ENCODE measurements around the gene SEL1L3. TPM values are rescaled to one million over a fixed set of nuclear protein-coding genes. Genes with fewer than 3 reads are reported as not detected.

Gene SEL1L3
- total and polyA plus RNA-seq, 12 donors = 1.4 to 9.8 (median 3.5) TPM

- Histone ChIP-seq H3K27me3 (no peaks in the 10 kb centered on the region), H3K27ac (peak overlapping the region in 1 of 10 donors; percentile 73), H3K4me1 (peaks cover 0 to 73% (median 33%) of the 10 kb centered on the region in 9 donors), H3K36me3 (no peaks in the 10 kb centered on the region), H3K4me3 (no peak overlapping the region), H3K9me3 (no peaks in the 10 kb centered on the region)
- DNase-seq (no peak), ATAC-seq (no peak)
- intact Hi-C loops (cut with DNase I) = no loop called here
- no peak for TF ChIP-seq CTCF (IDR thresholded peaks at IDR 0.05)
- WGBS, 2 donors = 93 to 99% methylated on average over 2 of the region's 2 CpGs
These were observed 5.4 kb downstream of the SEL1L3 start for GRCh38 chr4:25857403-25857802.

GRCh38 chr4:25856756-25857155, 6.0 kb downstream of the SEL1L3 start:
- DNase-seq (no peak), ATAC-seq (peak in 1 of 8 donors; percentile 30)

GRCh38 chr4:25852103-25852502, 10.7 kb downstream of the SEL1L3 start:
- no peaks in the 10 kb centered on the region for H3K27me3 ChIP-seq
- DNase-seq (no peak), ATAC-seq (no peak)
- peaks cover 0 to 30% (median 5%) of the 10 kb centered on the region in 9 donors for H3K4me1 ChIP-seq
- WGBS, 2 donors = 88 to 90% methylated on average over 3 of the region's 3 CpGs
- peaks cover 0 to 4% (median 0%) of the 10 kb centered on the region in 9 donors for H3K36me3 ChIP-seq
- intact Hi-C loops (cut with DNase I) = no loop called here
- TF ChIP-seq CTCF (IDR thresholded peaks at IDR 0.05) = no peak
- no peak overlapping the region for H3K27ac ChIP-seq
- H3K9me3 ChIP-seq = peaks cover 0 to 5% (median 0%) of the 10 kb centered on the region in 11 donors
- no peak overlapping the region for H3K4me3 ChIP-seq

More at GRCh38 chr4:25856756-25857155, 6.0 kb downstream of the SEL1L3 start:
- intact Hi-C loops (cut with DNase I) = no loop called here
- no peak for TF ChIP-seq CTCF (IDR thresholded peaks at IDR 0.05)
- H3K27me3 ChIP-seq = no peaks in the 10 kb centered on the region
- no peaks in the 10 kb centered on the region for H3K36me3 ChIP-seq
- H3K4me1 ChIP-seq = peaks cover 0 to 68% (median 33%) of the 10 kb centered on the region in 9 donors
- no peak overlapping the region for H3K4me3 ChIP-seq
- peak overlapping the region in 2 of 10 donors; percentile 27 to 73 for H3K27ac ChIP-seq
- H3K9me3 ChIP-seq = no peaks in the 10 kb centered on the region
- WGBS, 2 donors = 46 to 63% methylated on average over 1 of the region's 1 CpG

GRCh38 chr4:25847329-25847728, 15.5 kb downstream of the SEL1L3 start:
- H3K4me1 ChIP-seq = peaks cover 0 to 32% (median 12%) of the 10 kb centered on the region in 9 donors
- peaks cover 0 to 6% (median 0%) of the 10 kb centered on the region in 9 donors for H3K36me3 ChIP-seq
- peaks cover 0 to 5% (median 0%) of the 10 kb centered on the region in 11 donors for H3K9me3 ChIP-seq
- H3K27me3 ChIP-seq = no peaks in the 10 kb centered on the region
- H3K27ac ChIP-seq = no peak overlapping the region
- no peak for DNase-seq
- no peak for TF ChIP-seq CTCF (IDR thresholded peaks at IDR 0.05)
- no peak for ATAC-seq
- 63 to 78% methylated on average over 7 of the region's 7 CpGs for WGBS, 2 donors
- H3K4me3 ChIP-seq = no peak overlapping the region
- intact Hi-C loops (cut with DNase I) = no loop called here
